Ammon's horn (tissue), 1 donor: ENCODE results near the gene BPI.
A peak's percentile ranks its signal among the peaks of the same experiment; 100 is the strongest.
"Not testable (repeated sequence)": the region's sequence is repeated elsewhere in the genome, so short reads cannot be mapped to it uniquely, and the experiment has no call there.

Experiments
- DNase-seq: peaks from one replicate; pipeline ENCODE4 v3.0.0-alpha.2; 2016; ENCODE audit warnings: low spot score

Gene BPI

GRCh38 chr20:38278131-38278530, 25.8 kb upstream of the BPI start:
- DNase-seq = peak; percentile 66

GRCh38 chr20:38278763-38279162, 25.2 kb upstream of the BPI start:
- DNase-seq = no peak

GRCh38 chr20:38281176-38281915, 22.6 kb upstream of the BPI start:
- DNase-seq = not testable (repeated sequence)

- no peak for DNase-seq
Observed at GRCh38 chr20:38283236-38283635, 20.7 kb upstream of the BPI start.

GRCh38 chr20:38284066-38284650, 19.8 kb upstream of the BPI start:
- DNase-seq = not testable (repeated sequence)

GRCh38 chr20:38284893-38285444, 19.0 kb upstream of the BPI start:
- DNase-seq = no peak

GRCh38 chr20:38286586-38287531, 17.1 kb upstream of the BPI start:
- peak; percentile 95 for DNase-seq

- peak; percentile 30 for DNase-seq
Observed at GRCh38 chr20:38290829-38291814, 12.8 kb upstream of the BPI start.

GRCh38 chr20:38291966-38292365, 12.0 kb upstream of the BPI start:
- no peak for DNase-seq

- no peak for DNase-seq
Observed at GRCh38 chr20:38293491-38294065, 10.4 kb upstream of the BPI start.

- no peak for DNase-seq
Observed at GRCh38 chr20:38294076-38294591, 9.8 kb upstream of the BPI start.

- no peak for DNase-seq
Observed at GRCh38 chr20:38295811-38296210, 8.1 kb upstream of the BPI start.

GRCh38 chr20:38296433-38296832, 7.5 kb upstream of the BPI start:
- DNase-seq = no peak

- DNase-seq = no peak
Observed at GRCh38 chr20:38297916-38298674, 5.9 kb upstream of the BPI start.

- DNase-seq = peak; percentile 56
Observed at GRCh38 chr20:38298768-38299288, 5.1 kb upstream of the BPI start.

- no peak for DNase-seq
Observed at GRCh38 chr20:38299963-38300362, 4.0 kb upstream of the BPI start.

GRCh38 chr20:38300438-38300837, 3.5 kb upstream of the BPI start:
- no peak for DNase-seq

GRCh38 chr20:38301309-38301708, 2.6 kb upstream of the BPI start:
- no peak for DNase-seq

- no peak for DNase-seq
Observed at GRCh38 chr20:38302786-38303185, 1.2 kb upstream of the BPI start.
